Measurements from ENCODE around the gene THBS3.

DNA sequence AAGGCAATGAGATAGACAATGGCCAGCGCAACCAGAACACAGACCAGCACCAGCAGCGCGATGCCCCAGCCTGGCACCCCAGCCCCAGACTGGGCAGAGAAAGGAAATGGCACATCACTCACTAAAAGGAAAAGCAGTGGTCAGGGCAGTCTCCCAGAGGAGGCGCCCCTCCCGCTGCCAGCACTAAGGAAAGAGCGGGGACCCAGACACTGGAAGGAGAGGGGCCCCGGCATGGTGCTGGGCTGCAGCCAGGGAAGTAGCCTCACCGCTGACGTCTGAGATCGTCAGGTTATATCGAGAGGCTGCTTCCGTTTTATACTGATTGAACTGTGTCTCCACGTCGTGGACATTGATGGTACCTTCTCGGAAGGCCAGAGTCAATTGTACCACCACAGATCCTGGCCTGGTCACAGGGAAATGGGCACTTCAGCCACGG, 20.2 kb downstream of the THBS3 start:
- TF ChIP-seq GATA2 (IDR thresholded peaks at IDR 0.05; ENCODE audit: low read depth, low read length) (no peak), GATA3 (IDR thresholded peaks at IDR 0.05; ENCODE audit: low read depth, low read length) (no peak)
